Kidney (tissue), 14 donors: ENCODE data around the gene IGSF9. TPM values are rescaled to one million over a fixed set of nuclear protein-coding genes. Genes with fewer than 3 reads are reported as not detected.

Source experiments
- DNase-seq, 5 donors: peaks; one replicate each; pipeline ENCODE4 v3.0.0-alpha.2; 2013 to 2020
- FAIRE-seq: peaks from 2 replicates; lab custom pipeline; 2012; peaks lifted over from hg19 to GRCh38; lab: Jason Lieb, UNC
- H3K27ac ChIP-seq, 2 donors: one replicate each; pipeline ENCODE4 v1.7.0; 2013; ENCODE audit warnings: low read depth in 2 of 2, low read length in 2 of 2, inconsistent platforms in 1 of 2
- H3K27me3 ChIP-seq: one replicate; pipeline ENCODE4 v1.7.1; 2013; ENCODE audit warnings: low read length, inconsistent platforms; ENCODE audit not compliant: control insufficient read depth, insufficient read depth
- H3K36me3 ChIP-seq, 3 donors: one replicate each; pipeline versions ENCODE4 v1.7.0 to v1.7.1; 2013; ENCODE audit warnings: low read length in 3 of 3, control low read depth in 1 of 3, inconsistent platforms in 1 of 3; ENCODE audit not compliant: insufficient read depth in 3 of 3, control insufficient read depth in 2 of 3
- H3K4me1 ChIP-seq, 3 donors: one replicate each; pipeline versions ENCODE4 v1.7.0 to v1.7.1; 2013; ENCODE audit warnings: low read length in 3 of 3, inconsistent platforms in 1 of 3, low read depth in 1 of 3; ENCODE audit not compliant: control insufficient read depth in 2 of 3, insufficient read depth in 2 of 3
- H3K4me3 ChIP-seq, 3 donors: one replicate each; pipeline versions ENCODE4 v1.7.0 to v1.8.1; 2013; ENCODE audit warnings: low read length in 3 of 3, control low read depth in 1 of 3, inconsistent platforms in 1 of 3
- H3K9ac ChIP-seq, 3 donors: one replicate each; pipeline versions ENCODE4 v1.7.0 to v1.7.1; 2013; ENCODE audit warnings: low read length in 3 of 3, control low read depth in 1 of 3, inconsistent platforms in 1 of 3
- H3K9me3 ChIP-seq, 3 donors: one replicate each; pipeline versions ENCODE4 v1.7.0 to v1.7.1; 2013; ENCODE audit warnings: low read length in 3 of 3, control low read depth in 1 of 3, inconsistent platforms in 1 of 3; ENCODE audit not compliant: control insufficient read depth in 2 of 3, insufficient read depth in 1 of 3
- CTCF ChIP-seq: IDR thresholded peaks from 3 replicates; pipeline ENCODE4 v1.5.1; 2012; ENCODE audit warnings: mild to moderate bottlenecking, moderate library complexity, borderline replicate concordance; ENCODE audit not compliant: insufficient read depth; ENCODE audit errors: extremely low read depth
- intact Hi-C: fragments of 100-400 bp; cut with DNase I; formaldehyde crosslinking; loops from one replicate; pipeline ENCODE4 v1.11.1; 2022
- polyA plus RNA-seq: library from polyadenylated mRNA; stranded (reverse); fragments of 350-450 nt; fragmentation: Illumina TruSeq; extraction: RNeasy Lipid Tissue Mini Kit (QIAGEN cat#74804); gene quantifications from one replicate; pipeline ENCODE4 v1.2.3, GENCODE V29; 2014; ENCODE audit warnings: low read depth, low replicate concordance; ENCODE audit not compliant: insufficient read depth
- total RNA-seq: library from RNA; stranded (reverse); fragmentation: NEBNext Ultra II Directional; extraction: Animal tissue kit (Norgen Biotek cat#: 25700); gene quantifications from one replicate; pipeline ENCODE4 v1.2.1, GENCODE V29; 2021
- donor health status: control.
- donor health status: control.
- donor health status: control.
- donor health status: control.
- donor health status: control.
- donor health status: DM: yes; HTN: yes; CAD: no.
- donor health status: Normal renal cell carcinoma (clear cell type).

Gene IGSF9
- total and polyA plus RNA-seq, 2 donors from 2014 or later = 0.88 to 1.3 TPM

DNA sequence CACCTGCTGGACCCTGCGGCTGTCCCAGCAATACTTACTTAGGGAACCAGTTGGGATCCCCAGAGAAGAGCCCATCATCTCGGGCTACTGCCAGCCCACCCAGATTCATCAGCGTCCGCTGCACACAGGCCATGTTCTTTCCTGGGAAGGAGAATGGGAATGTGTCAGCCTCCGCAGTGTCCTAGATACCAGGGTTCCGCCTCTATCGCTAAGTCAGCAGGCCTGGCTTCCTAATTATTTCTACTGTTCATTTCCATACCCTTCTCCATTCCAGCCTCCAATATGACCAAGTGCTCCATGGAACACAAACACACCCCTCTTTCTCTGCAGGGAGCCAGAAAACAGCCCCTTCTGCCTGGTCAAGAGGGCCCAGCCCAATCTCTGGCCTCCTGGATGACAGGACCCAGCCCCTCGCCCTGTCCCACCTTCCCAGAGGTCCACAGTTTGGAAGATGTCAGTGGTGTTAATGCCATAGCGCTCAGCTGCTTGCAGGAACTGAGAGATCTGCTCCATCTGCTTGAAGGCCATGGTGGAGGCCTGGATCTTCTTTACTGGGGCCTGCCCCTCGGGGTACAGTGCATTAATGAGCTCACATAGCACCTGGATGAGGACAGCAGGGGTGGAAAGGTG is 26.1 kb downstream of the IGSF9 start:
- H3K9ac ChIP-seq = no peak overlapping the region
- intact Hi-C loops = no loop called here
- peaks cover 0 to 28% (median 19%) of the 10 kb centered on the region in 3 donors for H3K36me3 ChIP-seq
- no peak for TF ChIP-seq CTCF
- FAIRE-seq (no peak), DNase-seq (peak in 1 of 5 donors; percentile 53)
- H3K27ac ChIP-seq = no peak overlapping the region
- peaks cover 2 to 25% (median 9%) of the 10 kb centered on the region in 3 donors for H3K4me1 ChIP-seq
- no peak overlapping the region for H3K4me3 ChIP-seq
- H3K9me3 ChIP-seq = no peaks in the 10 kb centered on the region
- H3K27me3 ChIP-seq = no peaks in the 10 kb centered on the region

- no peak overlapping the region for H3K27ac ChIP-seq
- H3K27me3 ChIP-seq = no peaks in the 10 kb centered on the region
- H3K36me3 ChIP-seq = peaks cover 0 to 28% (median 19%) of the 10 kb centered on the region in 3 donors
- peaks cover 0 to 26% (median 9%) of the 10 kb centered on the region in 3 donors for H3K4me1 ChIP-seq
- no peaks in the 10 kb centered on the region for H3K9me3 ChIP-seq
- TF ChIP-seq CTCF = no peak
- intact Hi-C loops = no loop called here
- no peak for DNase-seq
- no peak for FAIRE-seq
- no peak overlapping the region for H3K4me3 ChIP-seq
- H3K9ac ChIP-seq = no peak overlapping the region
Measured at GRCh38 chr1:159918352-159919200, 26.8 kb downstream of the IGSF9 start.

GRCh38 chr1:159917533-159918351 is 27.7 kb downstream of the IGSF9 start:
- DNase-seq = peak in 1 of 5 donors; percentile 47
- Histone ChIP-seq H3K36me3 (peaks cover 0 to 28% (median 19%) of the 10 kb centered on the region in 3 donors), H3K4me1 (peaks cover 0 to 21% (median 6%) of the 10 kb centered on the region in 3 donors), H3K27ac (no peak overlapping the region), H3K27me3 (no peaks in the 10 kb centered on the region), H3K9ac (no peak overlapping the region), H3K4me3 (no peak overlapping the region), H3K9me3 (no peaks in the 10 kb centered on the region)
- intact Hi-C loops = no loop called here
- FAIRE-seq = no peak
- no peak for TF ChIP-seq CTCF
